ENCODE measurements around the gene DCANP1.

GRCh38 chr5:135491038-135491551 is 43.9 kb upstream of the DCANP1 start:
- TF ChIP-seq POLR2AphosphoS2 (IDR thresholded peaks at IDR 0.05; ENCODE audit: low read depth, low read length) (no peak), SUZ12 (IDR thresholded peaks at IDR 0.05; ENCODE audit: unreplicated experiment) (no peak), ESRRA (IDR thresholded peaks at IDR 0.05; ENCODE audit: low read length) (no peak), SREBF2 (IDR thresholded peaks at IDR 0.05; ENCODE audit: low read length) (no peak), JUND (IDR thresholded peaks at IDR 0.05; ENCODE audit: low read depth, low read length) (no peak)
- TF ChIP-seq, protein P1, sequence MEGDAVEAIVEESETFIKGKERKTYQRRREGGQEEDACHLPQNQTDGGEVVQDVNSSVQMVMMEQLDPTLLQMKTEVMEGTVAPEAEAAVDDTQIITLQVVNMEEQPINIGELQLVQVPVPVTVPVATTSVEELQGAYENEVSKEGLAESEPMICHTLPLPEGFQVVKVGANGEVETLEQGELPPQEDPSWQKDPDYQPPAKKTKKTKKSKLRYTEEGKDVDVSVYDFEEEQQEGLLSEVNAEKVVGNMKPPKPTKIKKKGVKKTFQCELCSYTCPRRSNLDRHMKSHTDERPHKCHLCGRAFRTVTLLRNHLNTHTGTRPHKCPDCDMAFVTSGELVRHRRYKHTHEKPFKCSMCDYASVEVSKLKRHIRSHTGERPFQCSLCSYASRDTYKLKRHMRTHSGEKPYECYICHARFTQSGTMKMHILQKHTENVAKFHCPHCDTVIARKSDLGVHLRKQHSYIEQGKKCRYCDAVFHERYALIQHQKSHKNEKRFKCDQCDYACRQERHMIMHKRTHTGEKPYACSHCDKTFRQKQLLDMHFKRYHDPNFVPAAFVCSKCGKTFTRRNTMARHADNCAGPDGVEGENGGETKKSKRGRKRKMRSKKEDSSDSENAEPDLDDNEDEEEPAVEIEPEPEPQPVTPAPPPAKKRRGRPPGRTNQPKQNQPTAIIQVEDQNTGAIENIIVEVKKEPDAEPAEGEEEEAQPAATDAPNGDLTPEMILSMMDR (IDR thresholded peaks at IDR 0.05 in 2 of 3, conservative IDR thresholded peaks at IDR 0.05 in 1 of 3; ENCODE audit: control insufficient read depth in 2 of 3, extremely low read depth in 1 of 3, insufficient read depth in 1 of 3, low read depth in 3 of 3, low read length in 3 of 3) = no peak

Data from GM12878 (cell line).